SU-DHL-6 (cell line): ENCODE measurements around the gene STX10.

Experiments
- H2AFZ ChIP-seq: fragments of 200-600 bp; sonication (generic); 2 replicates; pipeline ENCODE4 v1.6.1; 2014; ENCODE audit warnings: low read depth, mild to moderate bottlenecking, moderate library complexity, mixed read lengths, antibody characterized with exemption, low read length; ENCODE audit not compliant: severe bottlenecking
- H3F3A ChIP-seq: fragments of 200-600 bp; shearing (Covaris generic); 2 replicates; pipeline ENCODE4 v1.6.0; 2016; ENCODE audit warnings: antibody characterized with exemption, mild to moderate bottlenecking; ENCODE audit not compliant: insufficient read depth
- H3K27ac ChIP-seq: fragments of 200-600 bp; sonication (generic); 2 replicates; pipeline ENCODE4 v1.5.1; 2016; ENCODE audit warnings: low read depth, mild to moderate bottlenecking, low read length, moderate library complexity, mixed read lengths
- H3K27me3 ChIP-seq: fragments of 200-600 bp; sonication (generic), shearing (Covaris generic); 2 replicates; pipeline ENCODE4 v1.6.0; 2014; ENCODE audit warnings: mild to moderate bottlenecking, low read length
- H3K36me3 ChIP-seq: fragments of 200-600 bp; sonication (generic); 2 replicates; pipeline ENCODE4 v1.6.1; 2014; ENCODE audit warnings: mild to moderate bottlenecking, low read length, mixed read lengths
- H3K4me2 ChIP-seq: fragments of 300-600, 200-600 bp; shearing (Covaris generic), sonication (generic); 2 replicates; pipeline ENCODE4 v1.6.0; 2014; ENCODE audit warnings: low read length, low read depth, mild to moderate bottlenecking; ENCODE audit not compliant: poor library complexity, severe bottlenecking
- H3K4me3 ChIP-seq: fragments of 200-600 bp; sonication (generic); 2 replicates; pipeline ENCODE4 v1.5.1; 2014; ENCODE audit warnings: antibody characterized with exemption, low read length, mild to moderate bottlenecking, mixed read lengths; ENCODE audit not compliant: insufficient read depth, poor library complexity, severe bottlenecking
- H3K79me2 ChIP-seq: fragments of 200-600 bp; sonication (generic); 2 replicates; pipeline ENCODE4 v1.6.1; 2014; ENCODE audit warnings: mild to moderate bottlenecking, low read length, moderate library complexity; ENCODE audit not compliant: insufficient read depth
- H3K9ac ChIP-seq: fragments of 200-600 bp; sonication (generic); 2 replicates; pipeline ENCODE4 v1.7.0; 2014; ENCODE audit warnings: mild to moderate bottlenecking, low read length
- H3K9me2 ChIP-seq: fragments of 200-600 bp; sonication (generic); replicated peaks from 2 replicates; pipeline ENCODE4 v1.6.1; 2014; ENCODE audit warnings: low read length; ENCODE audit not compliant: insufficient read depth
- H3K9me3 ChIP-seq: fragments of 200-600 bp; sonication (generic); 2 replicates; pipeline ENCODE4 v1.6.1; 2014; ENCODE audit warnings: low read length, mixed read lengths; ENCODE audit not compliant: insufficient read depth
- H4K20me1 ChIP-seq: fragments of 200-600 bp; sonication (generic); 2 replicates; pipeline ENCODE4 v1.6.1; 2014; ENCODE audit warnings: low read depth, mild to moderate bottlenecking, antibody characterized with exemption, low read length, moderate library complexity, mixed read lengths
- CTCF ChIP-seq: fragments of 200-600 bp; sonication (generic); IDR thresholded peaks from one replicate; pipeline ENCODE4 v1.5.1; 2017; ENCODE audit warnings: antibody characterized with exemption, mild to moderate bottlenecking, low read length, moderate library complexity; ENCODE audit not compliant: insufficient read depth, poor library complexity, severe bottlenecking
- EZH2phosphoT487 ChIP-seq: fragments of 200-600 bp; sonication (generic), shearing (Covaris generic); conservative IDR thresholded peaks from 2 replicates; pipeline ENCODE4 v1.6.1; 2018; ENCODE audit warnings: mild to moderate bottlenecking, antibody characterized with exemption, low read length, moderate library complexity, mixed read lengths

Gene STX10

DNA sequence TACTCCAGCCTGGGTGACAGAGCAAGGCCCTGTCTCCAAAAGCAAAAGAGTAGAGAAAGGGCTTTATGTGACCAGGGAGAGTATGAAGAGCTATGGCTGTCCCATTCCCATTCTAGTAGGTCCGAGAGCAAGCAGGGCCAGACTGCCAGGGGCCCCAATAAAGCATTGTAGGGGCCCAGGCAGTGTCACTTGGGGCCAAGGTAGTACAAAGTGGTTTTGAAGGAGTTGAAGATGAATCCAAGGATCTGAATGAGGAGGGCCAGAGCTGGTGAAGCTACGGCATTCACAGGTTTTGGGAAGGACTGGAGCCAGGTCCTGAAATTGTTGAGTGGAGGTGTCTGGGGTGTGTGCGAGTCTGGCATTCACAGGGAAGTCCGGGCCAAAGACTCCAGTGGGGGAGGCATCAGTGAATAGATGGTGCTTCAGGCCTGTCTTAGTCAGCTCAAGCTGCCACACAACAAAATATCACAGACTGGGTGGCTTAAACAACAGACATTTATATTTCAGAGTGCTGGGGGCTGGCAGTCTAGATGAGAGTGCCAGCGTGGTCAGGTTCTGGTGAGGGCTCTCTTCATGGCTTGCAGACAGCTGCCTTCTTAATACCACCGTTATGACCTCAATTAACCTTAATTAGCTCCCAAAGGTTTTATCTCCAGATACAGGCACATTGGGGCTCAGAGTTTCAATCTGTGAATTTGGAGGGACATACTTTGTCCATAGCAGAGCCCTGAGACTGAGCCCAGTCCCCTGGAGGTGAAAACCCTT, 22.2 kb downstream of the STX10 start:
- no peak overlapping the region for H3K9ac ChIP-seq
- H3K27ac ChIP-seq, result no peak overlapping the region
- no peaks in the 10 kb centered on the region for H4K20me1 ChIP-seq
- H3K36me3 ChIP-seq, result no peaks in the 10 kb centered on the region
- no peaks in the 10 kb centered on the region for H3K27me3 ChIP-seq
- no peak overlapping the region for H3K4me2 ChIP-seq
- H3K4me3 ChIP-seq, result no peak overlapping the region
- H3K79me2 ChIP-seq, result peaks cover 57% of the 10 kb centered on the region
- no peaks in the 10 kb centered on the region for H3F3A ChIP-seq
- TF ChIP-seq EZH2phosphoT487, result no peak
- TF ChIP-seq CTCF, result no peak
- H3K9me2 ChIP-seq, result no peaks in the 10 kb centered on the region
- no peaks in the 10 kb centered on the region for H3K9me3 ChIP-seq
- H2AFZ ChIP-seq, result no peak overlapping the region

GRCh38 chr19:13127051-13127450, 23.1 kb downstream of the STX10 start:
- H3K9ac ChIP-seq, result no peak overlapping the region
- H3K27ac ChIP-seq, result no peak overlapping the region
- no peaks in the 10 kb centered on the region for H3K9me3 ChIP-seq
- H3F3A ChIP-seq, result no peaks in the 10 kb centered on the region
- no peaks in the 10 kb centered on the region for H3K27me3 ChIP-seq
- no peaks in the 10 kb centered on the region for H4K20me1 ChIP-seq
- H2AFZ ChIP-seq, result no peak overlapping the region
- H3K4me2 ChIP-seq, result no peak overlapping the region
- H3K79me2 ChIP-seq, result peaks cover 58% of the 10 kb centered on the region
- H3K9me2 ChIP-seq, result no peaks in the 10 kb centered on the region
- H3K4me3 ChIP-seq, result no peak overlapping the region
- H3K36me3 ChIP-seq, result no peaks in the 10 kb centered on the region
- TF ChIP-seq EZH2phosphoT487 (no peak), CTCF (no peak)

- H3K9me3 ChIP-seq, result no peaks in the 10 kb centered on the region
- no peaks in the 10 kb centered on the region for H3K36me3 ChIP-seq
- no peaks in the 10 kb centered on the region for H3K27me3 ChIP-seq
- H3K27ac ChIP-seq, result no peak overlapping the region
- no peak overlapping the region for H3K4me2 ChIP-seq
- no peak overlapping the region for H3K4me3 ChIP-seq
- H4K20me1 ChIP-seq, result no peaks in the 10 kb centered on the region
- H3K79me2 ChIP-seq, result peaks cover 75% of the 10 kb centered on the region
- H3F3A ChIP-seq, result no peaks in the 10 kb centered on the region
- H3K9me2 ChIP-seq, result no peaks in the 10 kb centered on the region
- H2AFZ ChIP-seq, result no peak overlapping the region
- no peak for TF ChIP-seq EZH2phosphoT487
- no peak for TF ChIP-seq CTCF
- H3K9ac ChIP-seq, result no peak overlapping the region
Measured at GRCh38 chr19:13122980-13123957, 26.9 kb downstream of the STX10 start.
